HG02885 (cell line): Measurements from ENCODE around the gene CIB4.

Experiments used
- ATAC-seq: cut with Tn5 transposase; IDR thresholded peaks from one replicate; pipeline ENCODE4 v1.9.1; 2021; ENCODE audit warnings: mild to moderate bottlenecking; ENCODE audit not compliant: unreplicated experiment, poor library complexity

Gene CIB4

GRCh38 chr2:26590508-26590907, 50.7 kb downstream of the CIB4 start:
- ATAC-seq: no peak

- ATAC-seq: no peak
Observed at GRCh38 chr2:26588576-26588975, 52.6 kb downstream of the CIB4 start.

GRCh38 chr2:26587994-26588393, 53.2 kb downstream of the CIB4 start:
- ATAC-seq: no peak

GRCh38 chr2:26585966-26586365, 55.2 kb downstream of the CIB4 start:
- no peak for ATAC-seq

GRCh38 chr2:26585100-26585499, 56.1 kb downstream of the CIB4 start:
- no peak for ATAC-seq

GRCh38 chr2:26584656-26585055, 56.5 kb downstream of the CIB4 start:
- no peak for ATAC-seq

- no peak for ATAC-seq
Observed at GRCh38 chr2:26584191-26584590, 57.0 kb downstream of the CIB4 start.

- no peak for ATAC-seq
Observed at GRCh38 chr2:26583381-26583911, 57.7 kb downstream of the CIB4 start.

- ATAC-seq: no peak
Observed at GRCh38 chr2:26582890-26583289, 58.3 kb downstream of the CIB4 start.

- no peak for ATAC-seq
Observed at GRCh38 chr2:26581991-26582842, 58.9 kb downstream of the CIB4 start.

- ATAC-seq: no peak
Observed at GRCh38 chr2:26581266-26581990, 59.7 kb downstream of the CIB4 start.

GRCh38 chr2:26580751-26581150, 60.4 kb downstream of the CIB4 start:
- no peak for ATAC-seq

GRCh38 chr2:26580151-26580550, 61.0 kb downstream of the CIB4 start:
- ATAC-seq: no peak

GRCh38 chr2:26579723-26580040, 61.5 kb downstream of the CIB4 start:
- ATAC-seq: no peak

GRCh38 chr2:26579025-26579722, 62.0 kb downstream of the CIB4 start:
- ATAC-seq: no peak

GRCh38 chr2:26578581-26578980, 62.6 kb downstream of the CIB4 start:
- ATAC-seq: no peak

GRCh38 chr2:26578113-26578458, 63.1 kb downstream of the CIB4 start:
- no peak for ATAC-seq

GRCh38 chr2:26577442-26578112, 63.6 kb downstream of the CIB4 start:
- ATAC-seq: no peak

GRCh38 chr2:26576565-26577441, 64.4 kb downstream of the CIB4 start:
- no peak for ATAC-seq
